ENCODE data around the gene CCNDBP1.
"Not testable (repeated sequence)": the region's sequence is repeated elsewhere in the genome, so short reads cannot be mapped to it uniquely, and the experiment has no call there.

The CCNDBP1 gene

GRCh38 chr15:43177147-43177546 lies 8.1 kb upstream of the CCNDBP1 start:
- ATAC-seq, H3K4me3 Mint-ChIP-seq, H3K27me3 Mint-ChIP-seq, H3K27ac Mint-ChIP-seq, H3K9me3 Mint-ChIP-seq, H3K4me1 Mint-ChIP-seq, DNase-seq: not testable (repeated sequence)
- peaks cover 31% of the 10 kb centered on the region for H3K36me3 Mint-ChIP-seq (ENCODE audit: low read depth)

DNA sequence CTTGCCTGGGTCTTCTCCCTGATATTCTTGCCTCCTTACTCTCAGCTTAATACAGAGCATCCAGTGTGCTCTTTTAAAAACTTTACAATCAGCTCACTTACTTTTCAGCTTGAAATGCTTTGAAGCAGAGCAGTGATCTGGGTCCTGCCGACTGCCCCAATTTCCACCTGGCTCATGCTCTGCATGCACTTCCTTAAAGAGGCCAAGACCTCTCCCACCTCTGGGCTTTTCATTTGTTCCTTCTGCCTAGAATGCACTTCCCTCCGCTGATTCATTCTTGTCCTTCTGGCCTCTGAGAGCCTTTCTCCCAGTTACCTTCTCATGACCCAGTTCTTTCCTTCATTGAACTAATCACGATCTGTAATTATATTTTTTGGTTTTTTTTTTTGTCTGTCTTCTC lies 1.9 kb upstream of the CCNDBP1 start:
- H3K27me3 Mint-ChIP-seq = no peaks in the 10 kb centered on the region
- H3K4me1 Mint-ChIP-seq = peaks cover 15% of the 10 kb centered on the region
- DNase-seq (no peak), ATAC-seq (no peak)
- no peaks in the 10 kb centered on the region for H3K9me3 Mint-ChIP-seq
- H3K4me3 Mint-ChIP-seq = no peak overlapping the region
- no peak overlapping the region for H3K27ac Mint-ChIP-seq
- peaks cover 5% of the 10 kb centered on the region for H3K36me3 Mint-ChIP-seq (ENCODE audit: low read depth)

DNA sequence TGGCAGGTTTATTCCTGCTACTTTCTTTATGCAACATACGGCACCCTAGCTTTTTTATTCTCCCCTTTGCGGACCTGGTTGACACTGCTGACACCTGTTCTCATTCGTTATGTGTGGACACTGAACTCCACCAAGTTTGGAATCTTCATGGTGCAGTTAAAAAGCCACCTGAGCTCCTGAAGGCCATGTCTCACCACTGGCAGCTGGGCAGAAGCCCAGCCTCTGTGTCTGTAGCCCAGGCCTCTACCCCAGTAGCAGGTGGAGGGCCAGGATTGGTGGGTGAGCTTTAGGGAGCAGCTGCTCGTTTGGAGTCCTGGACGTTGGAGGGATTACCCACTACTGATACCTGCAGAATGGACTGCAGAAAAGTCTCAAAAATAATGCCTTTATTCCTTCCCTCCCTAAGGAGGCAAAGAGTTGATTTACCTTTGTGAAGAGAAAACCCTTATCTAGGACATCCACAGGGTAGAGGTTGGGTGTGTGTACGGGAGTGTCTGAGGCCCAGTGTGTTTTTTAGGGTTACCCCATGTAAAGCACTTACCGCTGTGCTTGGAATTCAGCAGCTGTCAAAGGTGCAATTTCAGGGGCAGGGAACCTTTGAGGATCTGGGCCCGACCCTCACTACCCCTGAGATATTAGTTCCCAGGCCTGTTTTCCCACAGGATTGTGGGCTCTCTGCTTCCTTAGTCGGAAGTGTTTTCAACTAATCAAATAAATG lies 637 bp upstream of the CCNDBP1 start:
- H3K27ac Mint-ChIP-seq = peak overlapping the region; percentile 93
- ATAC-seq (no peak), DNase-seq (no peak)
- peaks cover 10% of the 10 kb centered on the region for H3K36me3 Mint-ChIP-seq (ENCODE audit: low read depth)
- H3K4me1 Mint-ChIP-seq = peaks cover 19% of the 10 kb centered on the region
- H3K27me3 Mint-ChIP-seq = no peaks in the 10 kb centered on the region
- H3K9me3 Mint-ChIP-seq = no peaks in the 10 kb centered on the region
- H3K4me3 Mint-ChIP-seq = peak overlapping the region; percentile 94

DNA sequence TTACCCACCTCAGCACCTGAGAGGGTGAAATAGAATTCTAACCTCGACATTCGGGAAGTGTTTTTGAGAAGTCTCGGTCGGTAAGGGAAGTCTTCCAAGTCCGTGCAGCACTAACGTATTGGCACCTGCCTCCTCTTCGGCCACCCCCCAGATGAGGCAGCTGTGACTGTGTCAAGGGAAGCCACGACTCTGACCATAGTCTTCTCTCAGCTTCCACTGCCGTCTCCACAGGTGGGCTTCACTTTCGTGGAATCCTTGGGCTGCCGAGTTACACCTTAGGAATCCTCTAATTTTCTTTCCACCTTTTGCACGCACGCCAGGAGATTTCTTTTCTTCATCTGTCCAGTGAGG lies 775 bp downstream of the CCNDBP1 start:
- peak overlapping the region; percentile 93 for H3K27ac Mint-ChIP-seq
- DNase-seq = no peak
- ATAC-seq = peak; percentile 33
- H3K36me3 Mint-ChIP-seq (ENCODE audit: low read depth) = peaks cover 10% of the 10 kb centered on the region
- peak overlapping the region; percentile 94 for H3K4me3 Mint-ChIP-seq
- no peaks in the 10 kb centered on the region for H3K27me3 Mint-ChIP-seq
- no peaks in the 10 kb centered on the region for H3K9me3 Mint-ChIP-seq
- H3K4me1 Mint-ChIP-seq = peaks cover 19% of the 10 kb centered on the region

- H3K27me3 Mint-ChIP-seq = no peaks in the 10 kb centered on the region
- peaks cover 17% of the 10 kb centered on the region for H3K36me3 Mint-ChIP-seq (ENCODE audit: low read depth)
- ATAC-seq (no peak), DNase-seq (no peak)
- no peak overlapping the region for H3K27ac Mint-ChIP-seq
- no peaks in the 10 kb centered on the region for H3K9me3 Mint-ChIP-seq
- H3K4me3 Mint-ChIP-seq = no peak overlapping the region
- H3K4me1 Mint-ChIP-seq = peaks cover 17% of the 10 kb centered on the region
Observed at GRCh38 chr15:43187544-43188155, 2.4 kb downstream of the CCNDBP1 start.

GRCh38 chr15:43189296-43189695 lies 4.1 kb downstream of the CCNDBP1 start:
- no peak overlapping the region for H3K4me3 Mint-ChIP-seq
- ATAC-seq (no peak), DNase-seq (no peak)
- H3K9me3 Mint-ChIP-seq = no peaks in the 10 kb centered on the region
- peaks cover 17% of the 10 kb centered on the region for H3K4me1 Mint-ChIP-seq
- H3K27ac Mint-ChIP-seq = no peak overlapping the region
- H3K27me3 Mint-ChIP-seq = no peaks in the 10 kb centered on the region
- peaks cover 21% of the 10 kb centered on the region for H3K36me3 Mint-ChIP-seq (ENCODE audit: low read depth)

- no peak overlapping the region for H3K27ac Mint-ChIP-seq
- H3K4me3 Mint-ChIP-seq = no peak overlapping the region
- peaks cover 17% of the 10 kb centered on the region for H3K4me1 Mint-ChIP-seq
- peaks cover 25% of the 10 kb centered on the region for H3K36me3 Mint-ChIP-seq (ENCODE audit: low read depth)
- H3K27me3 Mint-ChIP-seq = no peaks in the 10 kb centered on the region
- H3K9me3 Mint-ChIP-seq = no peaks in the 10 kb centered on the region
- ATAC-seq (no peak), DNase-seq (no peak)
Observed at GRCh38 chr15:43190178-43190577, 5.0 kb downstream of the CCNDBP1 start.

GRCh38 chr15:43193710-43194109 lies 8.5 kb downstream of the CCNDBP1 start:
- peaks cover 45% of the 10 kb centered on the region for H3K36me3 Mint-ChIP-seq (ENCODE audit: low read depth)
- ATAC-seq = no peak

GRCh38 chr15:43194795-43195194 lies 9.6 kb downstream of the CCNDBP1 start:
- H3K36me3 Mint-ChIP-seq (ENCODE audit: low read depth) = peaks cover 41% of the 10 kb centered on the region
- H3K27ac Mint-ChIP-seq = no peak overlapping the region
- no peak for ATAC-seq
- H3K4me1 Mint-ChIP-seq = peaks cover 1% of the 10 kb centered on the region
- DNase-seq = no peak
- H3K27me3 Mint-ChIP-seq = no peaks in the 10 kb centered on the region
- no peak overlapping the region for H3K4me3 Mint-ChIP-seq
- H3K9me3 Mint-ChIP-seq = peaks cover 9% of the 10 kb centered on the region

More at GRCh38 chr15:43193710-43194109, 8.5 kb downstream of the CCNDBP1 start:
- peaks cover 4% of the 10 kb centered on the region for H3K4me1 Mint-ChIP-seq
- no peak overlapping the region for H3K27ac Mint-ChIP-seq
- no peak for DNase-seq
- H3K4me3 Mint-ChIP-seq = no peak overlapping the region
- peaks cover 6% of the 10 kb centered on the region for H3K9me3 Mint-ChIP-seq
- H3K27me3 Mint-ChIP-seq = no peaks in the 10 kb centered on the region

GRCh38 chr15:43196760-43197548 lies 11.8 kb downstream of the CCNDBP1 start:
- ATAC-seq (no peak), DNase-seq (no peak)
- Mint-ChIP-seq H3K4me1 (peaks cover 6% of the 10 kb centered on the region), H3K36me3 (ENCODE audit: low read depth) (peaks cover 37% of the 10 kb centered on the region), H3K9me3 (peaks cover 9% of the 10 kb centered on the region), H3K4me3 (no peak overlapping the region), H3K27ac (peak overlapping the region; percentile 4), H3K27me3 (no peaks in the 10 kb centered on the region)

DNA sequence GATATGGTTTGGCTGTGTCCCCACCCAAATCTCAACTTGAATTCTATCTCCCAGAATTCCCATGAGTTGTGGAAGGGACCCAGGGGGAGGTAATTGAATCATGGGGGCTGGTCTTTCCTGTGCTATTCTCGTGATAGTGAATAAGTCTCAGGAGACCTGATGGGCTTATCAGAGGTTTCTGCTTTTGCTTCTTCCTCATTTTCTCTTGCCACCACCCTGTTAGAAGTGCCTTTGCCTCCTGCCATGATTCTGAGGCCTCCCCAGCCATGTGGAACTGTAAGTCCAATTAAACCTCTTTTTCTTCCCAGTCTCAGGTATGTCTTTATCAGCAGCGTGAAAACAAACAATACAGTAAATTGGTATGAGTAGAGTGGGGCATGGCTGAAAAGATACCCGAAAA lies 12.6 kb downstream of the CCNDBP1 start:
- not testable (repeated sequence) for H3K27me3 Mint-ChIP-seq, H3K4me1 Mint-ChIP-seq, ATAC-seq, H3K27ac Mint-ChIP-seq, DNase-seq, H3K4me3 Mint-ChIP-seq, H3K9me3 Mint-ChIP-seq
- peaks cover 31% of the 10 kb centered on the region for H3K36me3 Mint-ChIP-seq (ENCODE audit: low read depth)

DNA sequence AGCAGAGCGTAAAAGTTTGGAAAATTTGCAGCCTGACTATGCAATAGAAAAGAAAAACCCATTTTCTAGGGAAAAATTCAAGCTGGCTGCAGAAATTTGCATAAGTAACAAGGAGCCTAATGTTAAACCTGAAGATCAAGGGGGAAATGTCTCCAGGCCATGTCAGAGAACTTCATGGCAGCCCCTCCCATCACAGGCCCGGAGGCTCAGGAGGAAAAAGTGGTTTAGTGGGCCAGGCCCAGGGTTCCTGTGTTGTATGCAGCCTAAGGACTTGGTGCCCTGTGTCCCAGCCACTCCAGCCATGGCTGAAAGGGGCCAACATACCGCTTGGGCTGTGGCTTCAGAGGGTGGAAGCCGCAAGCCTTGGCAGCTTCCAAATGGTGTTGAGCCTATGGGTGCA lies 13.4 kb downstream of the CCNDBP1 start:
- H3K27me3 Mint-ChIP-seq, H3K4me3 Mint-ChIP-seq, H3K27ac Mint-ChIP-seq, ATAC-seq, DNase-seq, H3K4me1 Mint-ChIP-seq, H3K9me3 Mint-ChIP-seq: not testable (repeated sequence)
- H3K36me3 Mint-ChIP-seq (ENCODE audit: low read depth) = peaks cover 26% of the 10 kb centered on the region

DNA sequence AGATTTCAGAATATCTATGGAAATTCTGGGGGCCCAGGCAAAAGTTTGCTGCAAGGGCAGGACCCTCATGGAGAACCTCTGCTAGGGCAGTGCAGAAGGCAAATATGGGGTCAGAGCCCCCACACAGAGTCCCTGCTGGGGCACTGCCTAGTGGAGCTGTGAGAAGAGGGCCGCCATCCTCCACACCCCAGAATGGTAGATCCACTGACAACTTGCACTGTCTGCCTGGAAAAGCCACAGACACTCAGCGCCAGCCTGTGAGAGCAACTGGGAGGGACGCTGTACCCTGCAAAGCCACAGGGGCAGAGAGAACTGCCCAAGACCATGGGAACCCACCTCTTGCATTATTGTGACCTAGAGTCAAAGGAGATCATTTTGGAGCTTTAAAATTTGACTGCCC lies 13.8 kb downstream of the CCNDBP1 start:
- H3K27me3 Mint-ChIP-seq = no peaks in the 10 kb centered on the region
- no peak for DNase-seq
- H3K36me3 Mint-ChIP-seq (ENCODE audit: low read depth) = peaks cover 26% of the 10 kb centered on the region
- H3K27ac Mint-ChIP-seq = no peak overlapping the region
- no peak overlapping the region for H3K4me3 Mint-ChIP-seq
- no peak for ATAC-seq
- H3K4me1 Mint-ChIP-seq = peaks cover 6% of the 10 kb centered on the region
- H3K9me3 Mint-ChIP-seq = peaks cover 9% of the 10 kb centered on the region

DNA sequence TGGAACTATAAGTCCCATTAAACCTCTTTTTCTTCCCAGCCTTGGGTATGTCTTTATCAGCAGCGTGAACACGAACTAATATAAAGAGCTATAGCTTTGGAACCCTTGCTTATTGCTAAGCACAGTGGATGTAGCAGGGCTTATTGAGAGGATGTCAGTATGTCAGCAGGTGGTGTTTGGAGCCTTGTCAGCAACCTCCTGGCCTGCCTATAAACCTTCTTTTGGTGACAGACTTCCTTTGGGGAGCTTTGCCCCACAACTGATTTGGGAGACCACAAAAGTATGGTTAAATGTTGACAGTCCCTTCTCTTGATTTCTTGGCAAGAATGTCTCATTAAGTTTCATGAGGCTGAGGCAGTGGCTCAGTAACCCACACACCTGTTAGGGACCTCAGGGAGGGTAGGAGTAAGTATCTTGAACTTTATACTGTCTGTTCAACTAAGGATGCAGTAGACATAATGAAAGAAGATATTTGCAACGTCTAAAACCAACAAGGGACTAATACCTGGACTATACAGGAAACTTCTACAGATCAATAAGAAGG lies 14.8 kb downstream of the CCNDBP1 start:
- Mint-ChIP-seq H3K9me3 (peaks cover 9% of the 10 kb centered on the region), H3K36me3 (ENCODE audit: low read depth) (peaks cover 22% of the 10 kb centered on the region), H3K4me3 (no peak overlapping the region), H3K4me1 (peaks cover 13% of the 10 kb centered on the region), H3K27ac (no peak overlapping the region), H3K27me3 (no peaks in the 10 kb centered on the region)
- no peak for DNase-seq
- ATAC-seq = peak; percentile 61

Data from activated naive CD8-positive, alpha-beta T cell treated with anti-CD3 and anti-CD28 coated beads, Interleukin-2, amount 50 U/mL, for 24 hours (primary cell).